Mesodermal cell (in vitro differentiated cells): ENCODE results near the gene EZH2. TPM values are rescaled to one million over a fixed set of nuclear protein-coding genes. Genes with fewer than 3 reads are reported as not detected.

Experiments
- H3K27ac ChIP-seq: 2 replicates; pipeline ENCODE4 v1.7.0; 2013; ENCODE audit warnings: mild to moderate bottlenecking, low read depth, low read length, moderate library complexity; ENCODE audit not compliant: severe bottlenecking
- H3K36me3 ChIP-seq: 2 replicates; pipeline ENCODE4 v1.7.1; 2013; ENCODE audit warnings: mild to moderate bottlenecking, low read length, moderate library complexity; ENCODE audit not compliant: control insufficient read depth, insufficient read depth
- H3K4me1 ChIP-seq: one replicate; pipeline ENCODE4 v1.7.1; 2013; ENCODE audit warnings: mild to moderate bottlenecking, low read length; ENCODE audit not compliant: insufficient read depth, control insufficient read depth, poor library complexity, severe bottlenecking
- H3K4me3 ChIP-seq: 2 replicates; pipeline ENCODE4 v1.7.0; 2013; ENCODE audit warnings: low read length, control low read depth, mild to moderate bottlenecking; ENCODE audit not compliant: insufficient read depth, poor library complexity, severe bottlenecking; ENCODE audit errors: extremely low read depth
- H3K9me3 ChIP-seq: 2 replicates; pipeline ENCODE4 v1.7.1; 2013; ENCODE audit warnings: mild to moderate bottlenecking, low read length, moderate library complexity; ENCODE audit not compliant: control insufficient read depth
- WGBS, 2 experiments: methylation state at CpG; one replicate each; pipeline ENCODE4 v1.1.5; 2013; ENCODE audit warnings: missing lambda C conversion rate in 2 of 2; ENCODE audit not compliant: insufficient coverage in 2 of 2; 5-methylcytosine and 5-hydroxymethylcytosine counted together
- polyA plus RNA-seq, 2 experiments: library from polyadenylated mRNA; stranded (reverse); fragments of 50-300 nt; gene quantifications; one replicate each; pipeline ENCODE4 v1.2.3, GENCODE V29; 2013

EZH2 gene
- 36.9 TPM for polyA plus RNA-seq (2013, experiment 1 of 2)
- 40.4 TPM for polyA plus RNA-seq (2013, experiment 2 of 2)

GRCh38 chr7:148884049-148884298 is at the start of gene EZH2:
EZH2 (minus strand) TSS chr7:148884291; CDS start chr7:148847298, 36,993 bp downstream.
- Histone ChIP-seq H3K4me3 (peak within 1 kb of the TSS; percentile 83), H3K36me3 (no peaks in the 10 kb centered on the region), H3K9me3 (no peaks in the 10 kb centered on the region), H3K4me1 (no peaks in the 10 kb centered on the region), H3K27ac (peak within 1 kb of the TSS; percentile 95)
- WGBS, 2 experiments: 0% methylated on average over 15 to 44 of the region's 50 CpGs

DNA sequence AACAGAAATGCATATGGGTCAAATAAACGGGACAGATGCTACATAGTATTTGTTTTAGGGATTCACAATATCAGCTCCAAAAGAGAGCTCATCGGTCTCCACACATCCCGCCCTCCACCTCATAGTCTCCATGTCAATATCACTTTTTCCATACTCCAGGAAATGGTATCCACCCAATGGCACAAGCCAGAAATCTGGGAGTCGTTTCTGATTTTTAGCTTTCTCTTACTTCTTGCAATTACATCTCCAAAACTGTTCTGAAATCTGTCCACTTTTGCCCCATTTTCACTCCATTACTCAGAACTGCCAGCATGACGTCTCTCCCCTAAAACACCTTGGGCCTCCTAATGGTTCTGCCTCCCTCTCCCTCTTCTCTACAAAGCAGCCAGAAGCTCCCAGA is 47.4 kb upstream of the EZH2 start:
- Histone ChIP-seq H3K36me3 (no peaks in the 10 kb centered on the region), H3K4me3 (no peak overlapping the region), H3K4me1 (no peaks in the 10 kb centered on the region), H3K27ac (no peak overlapping the region), H3K9me3 (peaks cover 3% of the 10 kb centered on the region)
- 84 to 88% methylated on average over 4 of the region's 5 CpGs for WGBS, 2 experiments

DNA sequence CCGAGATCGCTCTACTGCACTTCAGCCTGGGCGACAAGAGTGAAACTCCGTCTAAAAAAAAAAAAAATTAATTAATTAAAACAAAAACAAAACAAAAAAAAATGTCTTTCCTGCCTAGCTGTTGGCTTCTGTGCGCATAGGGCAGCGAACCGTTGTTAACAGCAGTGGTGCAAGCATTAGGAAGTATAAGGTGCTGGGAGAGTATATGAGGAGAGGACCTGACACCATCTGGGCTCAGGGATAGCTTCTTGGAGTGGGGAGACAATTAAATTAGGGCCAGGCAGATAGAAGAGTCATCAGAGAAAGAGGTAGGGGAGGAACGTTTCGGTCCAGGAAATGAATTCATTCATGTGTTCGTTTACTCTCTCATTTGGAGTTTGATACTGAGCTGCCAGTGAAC is 46.2 kb upstream of the EZH2 start:
- Histone ChIP-seq H3K9me3 (peaks cover 3% of the 10 kb centered on the region), H3K4me1 (no peaks in the 10 kb centered on the region), H3K36me3 (no peaks in the 10 kb centered on the region), H3K4me3 (no peak overlapping the region), H3K27ac (no peak overlapping the region)
- 93 to 96% methylated on average over 7 of the region's 10 CpGs for WGBS, 2 experiments

GRCh38 chr7:148929176-148929575 is 45.1 kb upstream of the EZH2 start:
- H3K4me3 ChIP-seq: no peak overlapping the region
- no peaks in the 10 kb centered on the region for H3K36me3 ChIP-seq
- no peaks in the 10 kb centered on the region for H3K4me1 ChIP-seq
- WGBS, 2 experiments: 88 to 100% methylated on average over 6 of the region's 6 CpGs
- H3K27ac ChIP-seq: no peak overlapping the region
- peaks cover 3% of the 10 kb centered on the region for H3K9me3 ChIP-seq

DNA sequence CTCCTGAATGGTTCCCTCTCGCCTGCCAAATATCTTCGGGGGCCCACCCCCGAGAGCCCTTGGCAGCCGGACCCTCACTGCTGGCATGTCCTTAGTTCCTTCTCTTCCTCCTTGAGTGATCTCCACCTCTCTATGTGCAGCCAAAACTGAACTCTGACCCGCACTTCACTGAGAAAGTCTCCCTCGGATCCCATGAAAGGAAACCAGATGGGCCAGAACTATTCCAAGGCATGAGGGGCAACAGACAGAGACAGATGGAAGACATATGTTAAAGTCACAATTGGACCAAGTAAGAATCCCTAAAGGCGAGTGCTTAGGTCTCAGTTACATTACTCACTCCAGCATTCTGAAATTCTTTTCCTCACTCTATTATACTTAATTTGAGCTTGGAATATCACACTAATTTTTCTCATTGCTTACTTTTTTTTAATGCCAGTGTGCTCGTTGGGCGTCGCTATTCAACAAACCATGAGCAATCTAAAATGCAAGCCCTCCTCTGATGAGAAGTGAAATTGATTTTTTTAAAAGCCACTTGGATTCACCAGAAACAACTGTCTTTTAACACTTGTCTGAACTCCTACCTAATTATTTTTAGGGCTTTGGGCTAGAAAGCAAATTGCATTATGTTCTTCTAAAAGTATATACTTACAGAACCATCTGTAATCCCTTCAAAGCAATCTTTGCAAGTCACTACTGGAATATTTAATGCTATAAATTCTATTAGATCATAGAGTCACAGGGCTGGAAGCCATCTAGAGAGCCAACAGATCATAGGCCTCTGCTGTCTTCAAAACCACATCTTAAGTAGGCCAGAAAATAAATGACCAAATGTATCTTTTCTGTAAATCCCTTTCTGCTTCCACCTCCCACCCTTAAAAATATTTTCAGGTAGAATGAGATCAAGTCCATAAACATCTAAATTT is 43.3 kb upstream of the EZH2 start:
- Histone ChIP-seq H3K4me3 (no peak overlapping the region), H3K9me3 (peaks cover 3% of the 10 kb centered on the region), H3K4me1 (no peaks in the 10 kb centered on the region), H3K36me3 (no peaks in the 10 kb centered on the region), H3K27ac (no peak overlapping the region)
- WGBS, 2 experiments: 87 to 93% methylated on average over 6 to 7 of the region's 10 CpGs

- Histone ChIP-seq H3K9me3 (peaks cover 3% of the 10 kb centered on the region), H3K27ac (no peak overlapping the region), H3K4me3 (no peak overlapping the region), H3K4me1 (no peaks in the 10 kb centered on the region), H3K36me3 (no peaks in the 10 kb centered on the region)
- 90 to 91% methylated on average over 8 to 9 of the region's 9 CpGs for WGBS, 2 experiments
Observed at GRCh38 chr7:148925836-148926235, 41.7 kb upstream of the EZH2 start.

- H3K36me3 ChIP-seq: no peaks in the 10 kb centered on the region
- no peaks in the 10 kb centered on the region for H3K4me1 ChIP-seq
- H3K27ac ChIP-seq: no peak overlapping the region
- 87 to 100% methylated on average over 3 to 5 of the region's 5 CpGs for WGBS, 2 experiments
- H3K9me3 ChIP-seq: peaks cover 1% of the 10 kb centered on the region
- H3K4me3 ChIP-seq: no peak overlapping the region
Observed at GRCh38 chr7:148924011-148924410, 39.9 kb upstream of the EZH2 start.

DNA sequence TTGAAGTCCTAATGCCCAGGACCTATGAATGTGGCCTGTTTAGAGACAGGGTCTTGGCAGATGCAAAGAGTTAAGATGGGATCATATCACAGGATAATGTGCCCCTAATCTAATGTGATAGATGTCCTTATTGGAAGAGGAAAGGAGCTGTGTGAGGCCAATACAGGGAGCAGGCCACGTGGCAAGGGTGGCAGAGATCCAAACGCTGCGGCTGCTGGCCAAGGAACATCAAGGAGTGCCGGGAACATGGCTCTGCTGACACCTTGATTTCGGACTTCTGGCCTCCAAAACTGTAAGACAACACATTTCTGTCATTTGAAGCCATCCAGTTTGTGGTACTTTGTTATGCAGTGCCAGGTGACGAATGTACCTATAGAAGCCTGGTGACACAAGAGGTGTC is 37.7 kb upstream of the EZH2 start:
- no peaks in the 10 kb centered on the region for H3K36me3 ChIP-seq
- no peaks in the 10 kb centered on the region for H3K9me3 ChIP-seq
- no peaks in the 10 kb centered on the region for H3K4me1 ChIP-seq
- H3K27ac ChIP-seq: no peak overlapping the region
- 97 to 100% methylated on average over 6 of the region's 6 CpGs for WGBS, 2 experiments
- no peak overlapping the region for H3K4me3 ChIP-seq

GRCh38 chr7:148921189-148921588 is 37.1 kb upstream of the EZH2 start:
- WGBS, 2 experiments: 80 to 88% methylated on average over 5 of the region's 5 CpGs
- H3K36me3 ChIP-seq: no peaks in the 10 kb centered on the region
- H3K27ac ChIP-seq: no peak overlapping the region
- H3K9me3 ChIP-seq: no peaks in the 10 kb centered on the region
- H3K4me1 ChIP-seq: no peaks in the 10 kb centered on the region
- H3K4me3 ChIP-seq: no peak overlapping the region

DNA sequence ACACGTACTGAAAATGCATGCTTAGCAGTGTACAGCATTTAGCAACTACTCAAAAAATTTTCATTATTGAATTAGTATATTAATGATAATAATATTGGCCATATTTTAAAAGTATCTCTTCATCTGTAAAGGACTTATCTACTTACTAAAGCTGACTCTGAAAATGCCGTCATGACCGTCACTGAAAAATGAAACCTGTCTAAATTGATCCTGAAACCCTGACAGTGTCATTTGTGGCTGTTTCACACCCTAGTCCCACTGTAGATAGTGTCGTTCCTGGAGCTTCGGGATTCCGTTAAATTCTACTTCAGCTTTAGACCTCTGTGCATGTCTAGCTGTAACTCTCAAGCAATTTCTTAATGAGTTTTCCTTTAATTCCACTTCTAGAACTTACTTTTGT is 35.8 kb upstream of the EZH2 start:
- no peaks in the 10 kb centered on the region for H3K4me1 ChIP-seq
- no peak overlapping the region for H3K27ac ChIP-seq
- H3K36me3 ChIP-seq: no peaks in the 10 kb centered on the region
- H3K4me3 ChIP-seq: no peak overlapping the region
- 87 to 96% methylated on average over 5 of the region's 6 CpGs for WGBS, 2 experiments
- H3K9me3 ChIP-seq: no peaks in the 10 kb centered on the region

GRCh38 chr7:148918058-148918596 is 34.0 kb upstream of the EZH2 start:
- Histone ChIP-seq H3K4me1 (peaks cover 13% of the 10 kb centered on the region), H3K36me3 (no peaks in the 10 kb centered on the region), H3K9me3 (no peaks in the 10 kb centered on the region), H3K27ac (no peak overlapping the region), H3K4me3 (no peak overlapping the region)
- WGBS, 2 experiments: 86 to 88% methylated on average over 10 of the region's 10 CpGs
